Activated CD4-positive, alpha-beta T cell treated with anti-CD3 and anti-CD28 coated beads, Interleukin-10, Interleukin-2, amounts not matched to agents 100 ng/mL and 50 ng/mL, durations not matched to agents 16 hours and 8 hours (primary cell): Measurements from ENCODE around the gene SEC16B.

Experiments
- DNase-seq: peaks from one replicate; pipeline ENCODE4 v3.0.0-alpha.2; 2020

SEC16B gene

GRCh38 chr1:177897998-177898654, 71.7 kb downstream of the SEC16B start:
- DNase-seq = no peak

- no peak for DNase-seq
These were observed 72.4 kb downstream of the SEC16B start for GRCh38 chr1:177897281-177897997.
